Mesothelial cell of epicardium (in vitro differentiated cells): ENCODE results near the gene KLHL29. TPM values are rescaled to one million over a fixed set of nuclear protein-coding genes. Genes with fewer than 3 reads are reported as not detected.

ENCODE experiments used
- DNase-seq, 2 experiments: peaks; one replicate each; pipeline ENCODE4 v3.0.0; 2021; ENCODE audit warnings: low spot score in 2 of 2; ENCODE audit not compliant: unreplicated experiment in 2 of 2
- H3K27ac Mint-ChIP-seq: 2 replicates; pipeline ENCODE4 v1.8.0; 2021; ENCODE audit warnings: mixed read lengths
- H3K27me3 Mint-ChIP-seq: 2 replicates; pipeline ENCODE4 v1.8.0; 2021; ENCODE audit warnings: low read depth, mixed read lengths
- H3K36me3 Mint-ChIP-seq: 2 replicates; pipeline ENCODE4 v1.8.0; 2021; ENCODE audit warnings: mixed read lengths
- H3K4me1 Mint-ChIP-seq: 2 replicates; pipeline ENCODE4 v1.8.0; 2021; ENCODE audit warnings: mixed read lengths
- H3K4me3 Mint-ChIP-seq: 2 replicates; pipeline ENCODE4 v1.8.0; 2021; ENCODE audit warnings: mild to moderate bottlenecking, moderate library complexity, mixed read lengths
- H3K9me3 Mint-ChIP-seq: 2 replicates; pipeline ENCODE4 v1.8.0; 2021; ENCODE audit warnings: mixed read lengths
- total RNA-seq: library from RNA; stranded (reverse); gene quantifications from 3 replicates; pipeline ENCODE4 v1.2.1, GENCODE V29; 2021
- TF ChIP-seq, protein P1 (sequence below): fragments of 200-600 bp; sonication (generic); IDR thresholded peaks from one replicate; pipeline ENCODE4 v1.5.0; 2021; ENCODE audit warnings: antibody characterized with exemption; ENCODE audit not compliant: unreplicated experiment

The KLHL29 gene
- total RNA-seq, 1 donor from 2014 or later: 28.3 TPM

- Mint-ChIP-seq H3K27me3 (peaks cover 9% of the 10 kb centered on the region), H3K36me3 (no peaks in the 10 kb centered on the region), H3K4me1 (peaks cover 28% of the 10 kb centered on the region), H3K9me3 (no peaks in the 10 kb centered on the region), H3K27ac (no peak overlapping the region), H3K4me3 (no peak overlapping the region)
- TF ChIP-seq, protein P1, sequence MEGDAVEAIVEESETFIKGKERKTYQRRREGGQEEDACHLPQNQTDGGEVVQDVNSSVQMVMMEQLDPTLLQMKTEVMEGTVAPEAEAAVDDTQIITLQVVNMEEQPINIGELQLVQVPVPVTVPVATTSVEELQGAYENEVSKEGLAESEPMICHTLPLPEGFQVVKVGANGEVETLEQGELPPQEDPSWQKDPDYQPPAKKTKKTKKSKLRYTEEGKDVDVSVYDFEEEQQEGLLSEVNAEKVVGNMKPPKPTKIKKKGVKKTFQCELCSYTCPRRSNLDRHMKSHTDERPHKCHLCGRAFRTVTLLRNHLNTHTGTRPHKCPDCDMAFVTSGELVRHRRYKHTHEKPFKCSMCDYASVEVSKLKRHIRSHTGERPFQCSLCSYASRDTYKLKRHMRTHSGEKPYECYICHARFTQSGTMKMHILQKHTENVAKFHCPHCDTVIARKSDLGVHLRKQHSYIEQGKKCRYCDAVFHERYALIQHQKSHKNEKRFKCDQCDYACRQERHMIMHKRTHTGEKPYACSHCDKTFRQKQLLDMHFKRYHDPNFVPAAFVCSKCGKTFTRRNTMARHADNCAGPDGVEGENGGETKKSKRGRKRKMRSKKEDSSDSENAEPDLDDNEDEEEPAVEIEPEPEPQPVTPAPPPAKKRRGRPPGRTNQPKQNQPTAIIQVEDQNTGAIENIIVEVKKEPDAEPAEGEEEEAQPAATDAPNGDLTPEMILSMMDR: no peak
- no peak for DNase-seq
Measured at GRCh38 chr2:23512778-23513177, 127.8 kb downstream of the KLHL29 start.

- no peak overlapping the region for H3K27ac Mint-ChIP-seq
- no peaks in the 10 kb centered on the region for H3K9me3 Mint-ChIP-seq
- TF ChIP-seq, protein P1: no peak
- peaks cover 9% of the 10 kb centered on the region for H3K27me3 Mint-ChIP-seq
- DNase-seq: no peak
- peaks cover 28% of the 10 kb centered on the region for H3K4me1 Mint-ChIP-seq
- no peak overlapping the region for H3K4me3 Mint-ChIP-seq
- H3K36me3 Mint-ChIP-seq: no peaks in the 10 kb centered on the region
Measured at GRCh38 chr2:23513245-23513871, 128.4 kb downstream of the KLHL29 start.

DNA sequence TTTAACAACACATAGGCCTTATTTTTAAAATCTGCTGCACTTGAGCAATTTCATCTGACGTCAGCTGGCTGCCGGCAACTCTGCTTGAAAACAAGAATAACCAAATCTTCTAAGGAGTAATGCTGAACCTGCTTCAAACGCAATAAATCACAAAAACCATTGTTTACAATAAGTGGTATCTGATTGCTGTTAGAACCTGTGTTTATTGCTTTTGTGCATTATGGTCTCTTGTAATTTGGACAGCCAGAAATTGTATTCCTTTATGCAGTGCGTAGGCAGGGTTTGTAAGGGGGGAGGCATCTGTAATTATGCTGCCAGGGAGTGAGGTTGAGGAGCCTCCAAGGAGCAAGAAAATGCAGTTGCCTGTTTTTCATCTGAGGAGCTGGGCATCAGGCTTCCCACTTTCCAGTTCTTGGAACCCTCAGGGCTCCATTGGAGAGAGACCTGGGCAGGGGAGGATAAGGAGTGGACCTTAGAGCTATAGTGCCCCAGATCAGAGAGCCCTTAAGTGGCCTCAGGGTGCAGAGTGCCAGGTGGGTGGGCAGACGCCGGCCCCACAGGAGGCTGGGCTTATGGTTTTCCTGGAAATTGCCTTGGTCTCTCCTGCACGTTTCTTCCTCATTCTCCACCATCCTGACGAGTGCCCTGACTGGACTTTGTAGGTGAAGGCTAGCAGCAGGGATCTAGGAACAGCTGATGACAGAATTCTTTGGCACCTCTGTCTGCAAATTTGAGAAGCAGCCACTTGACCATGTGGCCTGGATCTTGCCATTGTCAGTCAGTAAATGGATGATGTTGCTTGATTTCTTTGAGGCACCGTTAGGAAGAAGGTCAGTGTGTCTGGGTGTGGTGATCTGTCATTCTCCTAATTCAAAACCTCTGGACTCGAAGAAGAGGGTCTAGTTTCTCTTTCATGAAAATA lies 129.2 kb downstream of the KLHL29 start:
- Mint-ChIP-seq H3K36me3 (no peaks in the 10 kb centered on the region), H3K27ac (no peak overlapping the region), H3K4me3 (no peak overlapping the region), H3K9me3 (no peaks in the 10 kb centered on the region), H3K27me3 (peaks cover 10% of the 10 kb centered on the region), H3K4me1 (peaks cover 32% of the 10 kb centered on the region)
- TF ChIP-seq, protein P1: no peak
- DNase-seq: no peak

GRCh38 chr2:23516520-23517256 lies 131.7 kb downstream of the KLHL29 start:
- Mint-ChIP-seq H3K36me3 (no peaks in the 10 kb centered on the region), H3K27me3 (peaks cover 10% of the 10 kb centered on the region), H3K4me3 (no peak overlapping the region), H3K27ac (no peak overlapping the region), H3K9me3 (no peaks in the 10 kb centered on the region), H3K4me1 (peaks cover 22% of the 10 kb centered on the region)
- TF ChIP-seq, protein P1: no peak
- DNase-seq: no peak

- Mint-ChIP-seq H3K27me3 (peaks cover 10% of the 10 kb centered on the region), H3K36me3 (no peaks in the 10 kb centered on the region), H3K4me1 (peaks cover 24% of the 10 kb centered on the region)
Measured at GRCh38 chr2:23518481-23519333, 133.7 kb downstream of the KLHL29 start.

More at GRCh38 chr2:23518481-23519333, 133.7 kb downstream of the KLHL29 start:
- Mint-ChIP-seq H3K27ac (no peak overlapping the region), H3K4me3 (no peak overlapping the region), H3K9me3 (no peaks in the 10 kb centered on the region)
- TF ChIP-seq, protein P1: no peak
- no peak for DNase-seq
